Measurements from ENCODE around the gene CLEC10A. TPM values are rescaled to one million over a fixed set of nuclear protein-coding genes. Genes with fewer than 3 reads are reported as not detected.

The CLEC10A gene
- total RNA-seq, 2 donors from 2014 or later: 6.6 to 13.4 TPM

Other genes starting within 250 kb of the CLEC10A start
- gene TEKT1, start 248.5 kb downstream of the CLEC10A start, total RNA-seq: not detected
- under 1 TPM in 1 of 2 donors, not detected in 1; 0.21 TPM for gene ALOX12, start 84.2 kb downstream of the CLEC10A start, total RNA-seq
- 100 to 1,000 TPM; 174 to 198 TPM for gene RNASEK, start 67.6 kb downstream of the CLEC10A start, total RNA-seq
- 10 to 100 TPM; 14.1 to 19.8 TPM for gene BCL6B, start 57.2 kb downstream of the CLEC10A start, total RNA-seq
- gene SLC16A13, start 44.2 kb downstream of the CLEC10A start, total RNA-seq: 1 to 10 TPM; 1.2 to 1.8 TPM
- 1 to 10 TPM; 2.5 to 3.5 TPM for gene SLC16A11, start 36.2 kb downstream of the CLEC10A start, total RNA-seq
- under 1 TPM; 0.62 to 0.68 TPM for gene ASGR2, start 34.6 kb upstream of the CLEC10A start, total RNA-seq
- under 1 TPM; 0.68 TPM for gene ASGR1, start 99.1 kb upstream of the CLEC10A start, total RNA-seq
- gene DLG4, start 139.6 kb upstream of the CLEC10A start, total RNA-seq: 10 to 100 TPM; 21.3 to 22.9 TPM
- 1,000 to 10,000 TPM in 1 of 2 donors, 100 to 1,000 TPM in 1; 891 to 1,101 TPM for gene ACADVL, start 139.7 kb upstream of the CLEC10A start, total RNA-seq
- 10 to 100 TPM; 22.5 to 23.8 TPM for gene DVL2, start 154.3 kb upstream of the CLEC10A start, total RNA-seq
- 10 to 100 TPM; 18.5 to 27.5 TPM for gene PHF23, start 159.2 kb upstream of the CLEC10A start, total RNA-seq
- 100 to 1,000 TPM; 459 to 475 TPM for gene GABARAP, start 162.2 kb upstream of the CLEC10A start, total RNA-seq
- 100 to 1,000 TPM; 116 to 118 TPM for gene CTDNEP1, start 171.5 kb upstream of the CLEC10A start, total RNA-seq
- gene ELP5, start 172.0 kb upstream of the CLEC10A start, total RNA-seq: 10 to 100 TPM; 68.3 to 93.8 TPM
- 1 to 10 TPM; 2.1 to 4.9 TPM for gene CLDN7, start 182.2 kb upstream of the CLEC10A start, total RNA-seq
- 10 to 100 TPM; 79.1 to 87.6 TPM for gene SLC2A4, start 201.5 kb upstream of the CLEC10A start, total RNA-seq
- 1 to 10 TPM; 1.2 to 1.9 TPM for gene YBX2, start 214.4 kb upstream of the CLEC10A start, total RNA-seq
- gene EIF5A, start 227.4 kb upstream of the CLEC10A start, total RNA-seq: 100 to 1,000 TPM; 274 to 374 TPM
- gene GPS2, start 235.1 kb upstream of the CLEC10A start, total RNA-seq: 10 to 100 TPM; 59.3 to 63.4 TPM
- gene NEURL4, start 249.1 kb upstream of the CLEC10A start, total RNA-seq: 10 to 100 TPM; 24.8 to 38.8 TPM

All from left cardiac atrium (tissue), 2 donors.